BJ (cell line): ENCODE measurements around the gene ZNF683. TPM values are rescaled to one million over a fixed set of nuclear protein-coding genes. Genes with fewer than 3 reads are reported as not detected.

Source experiments
- CTCF ChIA-PET: fragments of 350-600 bp; formaldehyde crosslinking; extraction: SDS; loops from one replicate; lab custom pipeline; 2021; ENCODE audit warnings: antibody characterized with exemption, inconsistent platforms; lab: Yijun Ruan, JAX
- POLR2A ChIA-PET: fragments of 300-600 bp; sonication (Branson Sonifier 250); formaldehyde crosslinking; extraction: SDS; loops from one replicate; lab custom pipeline; 2021; ENCODE audit warnings: antibody characterized with exemption; lab: Charles Lee
- DNase-seq: peaks from one replicate; pipeline ENCODE4 v3.0.0-alpha.2; 2011; ENCODE audit warnings: low read depth
- H3K27me3 ChIP-seq: 2 replicates; pipeline ENCODE4 v1.6.0; 2011; ENCODE audit warnings: low read length; ENCODE audit not compliant: control insufficient read depth, insufficient read depth
- H3K36me3 ChIP-seq: 2 replicates; pipeline ENCODE4 v1.5.1; 2011; ENCODE audit warnings: low read length; ENCODE audit not compliant: control insufficient read depth, insufficient read depth
- H3K4me3 ChIP-seq: 2 replicates; pipeline ENCODE4 v1.5.1; 2011; ENCODE audit warnings: low read depth, mild to moderate bottlenecking, control low read depth, low read length
- polyA plus RNA-seq: library from polyadenylated mRNA; depleted of rRNA; stranded (reverse); fragments of >200 nt; gene quantifications from 2 replicates; pipeline ENCODE4 v1.2.3, GENCODE V29; 2011
- TF ChIP-seq, protein P1 (sequence below): IDR thresholded peaks from 2 replicates; pipeline ENCODE4 v1.5.1; 2011; ENCODE audit warnings: low read depth, mild to moderate bottlenecking, control low read depth, inconsistent platforms, low read length, moderate library complexity; ENCODE audit not compliant: insufficient read depth

Gene ZNF683
- polyA plus RNA-seq, 1 experiment, result not detected

DNA sequence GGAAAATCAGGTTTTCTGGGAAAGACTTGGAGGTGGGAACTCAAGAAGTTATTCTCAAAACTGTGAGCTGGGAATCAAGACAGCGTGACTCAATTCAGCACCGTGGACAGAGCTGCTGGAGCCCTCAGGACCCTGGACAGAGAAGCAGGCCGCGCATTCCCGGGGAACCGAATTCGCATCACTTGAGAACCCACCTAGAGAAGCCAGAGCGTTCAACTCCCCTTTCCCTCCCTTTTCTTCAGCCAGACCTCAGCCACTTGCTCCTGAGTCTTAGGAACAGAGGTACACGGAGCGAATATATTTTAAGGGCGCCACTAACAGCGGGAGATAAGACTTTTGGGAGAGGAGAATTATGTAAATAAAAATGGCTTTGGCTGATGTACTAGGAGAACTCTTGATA, 36.1 kb upstream of the ZNF683 start:
- POLR2A ChIA-PET, result no interaction called here
- CTCF ChIA-PET, result interaction anchor here (1.4 kb wide), 1 partner anchor 9 kb away, joined by 14 read pairs; no protein-coding TSS in a partner anchor

DNA sequence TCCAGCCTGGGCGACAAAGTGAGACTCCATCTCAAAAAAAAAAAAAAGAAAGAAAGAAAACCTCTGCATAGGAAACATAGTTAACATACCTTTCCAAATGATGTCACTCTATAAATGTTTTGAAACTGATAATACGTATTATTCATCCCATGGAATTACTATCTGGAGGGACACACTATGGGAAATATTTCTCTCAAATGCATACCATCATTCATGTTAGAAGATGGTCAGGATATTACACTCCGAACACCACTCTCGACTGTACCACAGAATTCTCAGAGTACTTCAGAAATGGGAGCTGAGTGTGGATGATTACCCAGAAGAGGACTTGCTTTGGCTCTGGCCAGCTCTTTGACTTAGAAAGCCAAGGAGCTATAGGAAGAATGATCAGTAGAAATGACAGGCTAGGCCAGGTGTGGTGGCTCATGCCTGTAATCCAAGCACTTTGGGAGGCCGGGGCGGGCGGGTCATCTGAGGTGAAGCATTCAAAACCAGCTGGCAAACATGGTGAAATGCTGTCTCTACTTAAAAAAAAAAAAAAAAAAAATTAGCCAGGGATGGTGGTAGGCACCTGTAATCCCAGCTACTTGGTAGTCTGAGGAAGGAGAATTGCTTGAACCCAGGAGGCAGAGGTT, 32.8 kb upstream of the ZNF683 start:
- no peak overlapping the region for H3K4me3 ChIP-seq
- no peak for DNase-seq
- POLR2A ChIA-PET, result no interaction called here
- no peaks in the 10 kb centered on the region for H3K36me3 ChIP-seq
- TF ChIP-seq, protein P1, sequence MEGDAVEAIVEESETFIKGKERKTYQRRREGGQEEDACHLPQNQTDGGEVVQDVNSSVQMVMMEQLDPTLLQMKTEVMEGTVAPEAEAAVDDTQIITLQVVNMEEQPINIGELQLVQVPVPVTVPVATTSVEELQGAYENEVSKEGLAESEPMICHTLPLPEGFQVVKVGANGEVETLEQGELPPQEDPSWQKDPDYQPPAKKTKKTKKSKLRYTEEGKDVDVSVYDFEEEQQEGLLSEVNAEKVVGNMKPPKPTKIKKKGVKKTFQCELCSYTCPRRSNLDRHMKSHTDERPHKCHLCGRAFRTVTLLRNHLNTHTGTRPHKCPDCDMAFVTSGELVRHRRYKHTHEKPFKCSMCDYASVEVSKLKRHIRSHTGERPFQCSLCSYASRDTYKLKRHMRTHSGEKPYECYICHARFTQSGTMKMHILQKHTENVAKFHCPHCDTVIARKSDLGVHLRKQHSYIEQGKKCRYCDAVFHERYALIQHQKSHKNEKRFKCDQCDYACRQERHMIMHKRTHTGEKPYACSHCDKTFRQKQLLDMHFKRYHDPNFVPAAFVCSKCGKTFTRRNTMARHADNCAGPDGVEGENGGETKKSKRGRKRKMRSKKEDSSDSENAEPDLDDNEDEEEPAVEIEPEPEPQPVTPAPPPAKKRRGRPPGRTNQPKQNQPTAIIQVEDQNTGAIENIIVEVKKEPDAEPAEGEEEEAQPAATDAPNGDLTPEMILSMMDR, result no peak
- peaks cover 6% of the 10 kb centered on the region for H3K27me3 ChIP-seq
- CTCF ChIA-PET, result interaction anchor here (0.5 to 3.0 kb wide), 4 partner anchors 8 to 41 kb away, joined by 3 to 25 read pairs (median 5); no protein-coding TSS in a partner anchor

More for the DNA sequence above, 36.1 kb upstream of the ZNF683 start:
- DNase-seq, result no peak
- TF ChIP-seq, protein P1, result no peak
- no peak overlapping the region for H3K4me3 ChIP-seq
- H3K36me3 ChIP-seq, result no peaks in the 10 kb centered on the region
- peaks cover 35% of the 10 kb centered on the region for H3K27me3 ChIP-seq

DNA sequence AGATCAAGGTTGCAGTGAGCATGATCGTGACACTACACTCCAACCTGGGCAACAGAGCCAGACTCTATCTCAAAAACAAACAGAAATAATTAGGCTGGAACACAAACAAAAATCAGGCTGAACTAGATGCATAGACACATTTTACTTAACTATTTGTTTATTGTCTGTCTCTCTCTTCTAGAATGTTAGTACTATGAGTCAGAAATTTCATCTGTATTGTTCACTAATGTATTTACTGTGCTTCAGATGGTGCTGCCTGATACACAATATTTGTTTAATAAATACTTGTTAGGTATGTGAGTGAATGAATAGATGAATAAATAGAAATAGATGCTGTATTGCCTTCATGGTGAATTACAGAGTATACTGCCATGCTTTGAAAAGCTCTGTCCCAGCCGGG, 32.1 kb upstream of the ZNF683 start:
- Histone ChIP-seq H3K27me3 (peaks cover 4% of the 10 kb centered on the region), H3K4me3 (no peak overlapping the region), H3K36me3 (no peaks in the 10 kb centered on the region)
- ChIA-PET CTCF (interaction anchor here (1.8 to 3.0 kb wide), 2 partner anchors 8 to 12 kb away, joined by 6 to 25 read pairs; no protein-coding TSS in a partner anchor), POLR2A (no interaction called here)
- no peak for DNase-seq
- TF ChIP-seq, protein P1, result no peak

DNA sequence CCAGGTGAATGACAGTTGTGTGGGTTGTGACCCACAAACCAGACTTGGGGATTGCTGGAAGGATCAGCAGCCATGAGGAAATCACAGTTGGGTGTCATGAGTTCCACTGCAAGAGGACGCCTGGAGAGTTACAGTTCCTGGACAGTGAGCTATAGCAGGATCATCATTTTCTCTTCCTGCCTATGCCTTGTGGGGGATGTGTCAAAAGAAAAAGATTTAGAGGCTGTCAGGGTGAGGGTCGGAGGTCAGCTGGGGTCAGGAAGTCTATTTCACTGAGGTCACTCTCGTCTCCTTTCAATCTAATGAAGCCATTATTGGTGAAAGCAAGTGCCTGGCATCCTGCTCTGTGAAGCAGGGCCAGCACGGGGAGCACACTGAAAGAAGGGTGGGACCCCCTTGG, 31.1 kb upstream of the ZNF683 start:
- Histone ChIP-seq H3K36me3 (no peaks in the 10 kb centered on the region), H3K27me3 (no peaks in the 10 kb centered on the region), H3K4me3 (no peak overlapping the region)
- CTCF ChIA-PET, result no interaction called here
- TF ChIP-seq, protein P1, result no peak
- no peak for DNase-seq
- POLR2A ChIA-PET, result no interaction called here

DNA sequence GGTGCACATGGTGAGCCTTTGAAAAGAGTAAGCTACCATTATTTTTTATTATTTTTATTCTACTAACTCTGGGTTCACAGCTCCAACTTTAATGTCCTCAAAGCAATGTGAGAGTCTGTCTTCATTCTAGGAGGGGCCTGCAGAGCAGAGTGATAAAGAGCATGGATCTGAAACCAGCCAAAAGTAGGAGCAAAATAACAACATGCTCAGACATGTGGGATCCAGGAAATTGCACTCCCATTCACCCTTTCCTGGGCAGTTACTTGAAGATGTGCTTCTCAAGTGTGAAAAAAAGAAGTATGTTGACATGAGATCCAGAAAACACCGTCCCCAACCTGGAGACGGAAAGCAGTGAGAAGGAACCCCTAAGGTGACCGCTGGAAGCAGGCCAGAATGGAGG, 29.3 kb upstream of the ZNF683 start:
- DNase-seq, result no peak
- CTCF ChIA-PET, result no interaction called here
- Histone ChIP-seq H3K27me3 (no peaks in the 10 kb centered on the region), H3K36me3 (no peaks in the 10 kb centered on the region), H3K4me3 (no peak overlapping the region)
- POLR2A ChIA-PET, result no interaction called here
- TF ChIP-seq, protein P1, result no peak
